Measurements from ENCODE around the gene PPP1R1C. TPM values are rescaled to one million over a fixed set of nuclear protein-coding genes. Genes with fewer than 3 reads are reported as not detected.
"Not testable (repeated sequence)": the region's sequence is repeated elsewhere in the genome, so short reads cannot be mapped to it uniquely, and the experiment has no call there.

Gene PPP1R1C
- polyA plus RNA-seq, 1 experiment, result 0.41 TPM

- Histone ChIP-seq H3K4me3 (ENCODE audit: low read depth, low read length) (no peak overlapping the region), H3K27ac (ENCODE audit: low read depth, low read length) (no peak overlapping the region), H3K27me3 (ENCODE audit: control insufficient read depth, insufficient read depth, low read length) (no peaks in the 10 kb centered on the region), H3K9me3 (ENCODE audit: control insufficient read depth, insufficient read depth, low read length) (peaks cover 4% of the 10 kb centered on the region; the same call in 1 of the 2 replicates)
- DNase-seq (ENCODE audit: low read depth, low spot score), result no peak
- TF ChIP-seq CTCF (IDR thresholded peaks at IDR 0.05; ENCODE audit: low read depth, low read length), result no peak
- ChIA-PET POLR2A (no interaction called here), CTCF (interaction anchor here (0.5 to 2.2 kb wide), 3 partner anchors 25 to 1109 kb away, joined by 3 to 7 read pairs (median 6); no protein-coding TSS in a partner anchor)
Observed at GRCh38 chr2:182020286-182021070, 34.8 kb downstream of the PPP1R1C start.

GRCh38 chr2:182023235-182023634 is 37.6 kb downstream of the PPP1R1C start:
- no peak overlapping the region for H3K4me3 ChIP-seq (ENCODE audit: low read depth, low read length)
- TF ChIP-seq CTCF (IDR thresholded peaks at IDR 0.05; ENCODE audit: low read depth, low read length), result no peak
- CTCF ChIA-PET, result interaction anchor here (0.7 kb wide), 1 partner anchor 68 kb away, joined by 3 read pairs; no protein-coding TSS in a partner anchor

GRCh38 chr2:182030875-182031274 is 45.2 kb downstream of the PPP1R1C start:
- DNase-seq (ENCODE audit: low read depth, low spot score); H3K9me3 ChIP-seq (ENCODE audit: control insufficient read depth, insufficient read depth, low read length); H3K27me3 ChIP-seq (ENCODE audit: control insufficient read depth, insufficient read depth, low read length); H3K4me3 ChIP-seq (ENCODE audit: low read depth, low read length); POLR2A ChIA-PET; CTCF ChIA-PET; H3K27ac ChIP-seq (ENCODE audit: low read depth, low read length): not testable (repeated sequence)

More at GRCh38 chr2:182023235-182023634, 37.6 kb downstream of the PPP1R1C start:
- POLR2A ChIA-PET, result no interaction called here
- Histone ChIP-seq H3K27ac (ENCODE audit: low read depth, low read length) (no peak overlapping the region), H3K27me3 (ENCODE audit: control insufficient read depth, insufficient read depth, low read length) (no peaks in the 10 kb centered on the region), H3K9me3 (ENCODE audit: control insufficient read depth, insufficient read depth, low read length) (peaks cover 4% of the 10 kb centered on the region; the same call in 1 of the 2 replicates)
- no peak for DNase-seq (ENCODE audit: low read depth, low spot score)

- no peak overlapping the region for H3K4me3 ChIP-seq (ENCODE audit: low read depth, low read length)
- peak; percentile 36 for DNase-seq (ENCODE audit: low read depth, low spot score)
- no peak for TF ChIP-seq CTCF (IDR thresholded peaks at IDR 0.05; ENCODE audit: low read depth, low read length)
- no peaks in the 10 kb centered on the region for H3K9me3 ChIP-seq (ENCODE audit: control insufficient read depth, insufficient read depth, low read length)
- CTCF ChIA-PET, result interaction anchor here (1.2 kb wide), 1 partner anchor 78 kb away, joined by 3 read pairs; no protein-coding TSS in a partner anchor
- no peak overlapping the region for H3K27ac ChIP-seq (ENCODE audit: low read depth, low read length)
- H3K27me3 ChIP-seq (ENCODE audit: control insufficient read depth, insufficient read depth, low read length), result no peaks in the 10 kb centered on the region
- POLR2A ChIA-PET, result interaction anchor here (0.7 kb wide), 1 partner anchor 140 kb away, joined by 3 read pairs; no protein-coding TSS in a partner anchor
Observed at GRCh38 chr2:182031956-182032355, 46.3 kb downstream of the PPP1R1C start.

GRCh38 chr2:182033449-182033848 is 47.8 kb downstream of the PPP1R1C start:
- Histone ChIP-seq H3K9me3 (ENCODE audit: control insufficient read depth, insufficient read depth, low read length) (no peaks in the 10 kb centered on the region), H3K27me3 (ENCODE audit: control insufficient read depth, insufficient read depth, low read length) (no peaks in the 10 kb centered on the region), H3K27ac (ENCODE audit: low read depth, low read length) (no peak overlapping the region), H3K4me3 (ENCODE audit: low read depth, low read length) (no peak overlapping the region)
- TF ChIP-seq CTCF (IDR thresholded peaks at IDR 0.05; ENCODE audit: low read depth, low read length), result no peak
- ChIA-PET POLR2A (no interaction called here), CTCF (no interaction called here)
- DNase-seq (ENCODE audit: low read depth, low spot score), result no peak

Measured in AG04450 (cell line).